Testis (tissue), 2 donors: Measurements from ENCODE around the gene RSPO4.

Source experiments
- CTCF ChIP-seq, 3 experiments: fragments of 450-650 bp in 2 of 3; fragments of 200-600 bp in 1 of 3; sonication (generic) in 1 of 3; IDR thresholded peaks; one replicate each; pipeline ENCODE4 v1.5.1; 2016 to 2019; ENCODE audit warnings: antibody characterized with exemption in 3 of 3, mild to moderate bottlenecking in 2 of 3, moderate library complexity in 1 of 3
- POLR2A ChIP-seq: fragments of 450-650 bp; IDR thresholded peaks from one replicate; pipeline ENCODE4 v1.6.1; 2017; ENCODE audit warnings: antibody characterized with exemption, mild to moderate bottlenecking, moderate library complexity

- no peak for TF ChIP-seq POLR2A
- no peak for TF ChIP-seq CTCF (IDR thresholded peaks at IDR 0.05)
These were observed 50.5 kb downstream of the RSPO4 start for GRCh38 chr20:951384-952169.
